ENCODE data around the gene SYTL3.

- no peak for TF ChIP-seq FOXA1 (IDR thresholded peaks at IDR 0.05)
- no peak for TF ChIP-seq SUZ12 (IDR thresholded peaks at IDR 0.05)
Measured at GRCh38 chr6:158711264-158711663, 61.4 kb downstream of the SYTL3 start.

Data from HEK293T (cell line).